Ishikawa (cell line): ENCODE data around the gene RBMS3.

Experiments
- MAX ChIP-seq: IDR thresholded peaks from 2 replicates; pipeline ENCODE4 v1.6.1; 2012
- NFIC ChIP-seq: IDR thresholded peaks from 2 replicates; pipeline ENCODE4 v1.6.1; 2012
- RAD21 ChIP-seq: IDR thresholded peaks from 2 replicates; pipeline ENCODE4 v1.6.1; 2012; ENCODE audit warnings: low read depth
- REST ChIP-seq: IDR thresholded peaks from 2 replicates; pipeline ENCODE4 v1.6.1; 2012; ENCODE audit warnings: low read depth, mild to moderate bottlenecking
- TAF1 ChIP-seq: IDR thresholded peaks from 2 replicates; pipeline ENCODE4 v1.6.1; 2012; ENCODE audit warnings: low read depth, mild to moderate bottlenecking
- TCF12 ChIP-seq: IDR thresholded peaks from 2 replicates; pipeline ENCODE4 v1.6.1; 2012; ENCODE audit warnings: low read depth
- USF1 ChIP-seq: IDR thresholded peaks from 2 replicates; pipeline ENCODE4 v1.6.1; 2012
- ZBTB7A ChIP-seq: IDR thresholded peaks from 2 replicates; pipeline ENCODE4 v1.6.1; 2012; ENCODE audit warnings: low read depth

DNA sequence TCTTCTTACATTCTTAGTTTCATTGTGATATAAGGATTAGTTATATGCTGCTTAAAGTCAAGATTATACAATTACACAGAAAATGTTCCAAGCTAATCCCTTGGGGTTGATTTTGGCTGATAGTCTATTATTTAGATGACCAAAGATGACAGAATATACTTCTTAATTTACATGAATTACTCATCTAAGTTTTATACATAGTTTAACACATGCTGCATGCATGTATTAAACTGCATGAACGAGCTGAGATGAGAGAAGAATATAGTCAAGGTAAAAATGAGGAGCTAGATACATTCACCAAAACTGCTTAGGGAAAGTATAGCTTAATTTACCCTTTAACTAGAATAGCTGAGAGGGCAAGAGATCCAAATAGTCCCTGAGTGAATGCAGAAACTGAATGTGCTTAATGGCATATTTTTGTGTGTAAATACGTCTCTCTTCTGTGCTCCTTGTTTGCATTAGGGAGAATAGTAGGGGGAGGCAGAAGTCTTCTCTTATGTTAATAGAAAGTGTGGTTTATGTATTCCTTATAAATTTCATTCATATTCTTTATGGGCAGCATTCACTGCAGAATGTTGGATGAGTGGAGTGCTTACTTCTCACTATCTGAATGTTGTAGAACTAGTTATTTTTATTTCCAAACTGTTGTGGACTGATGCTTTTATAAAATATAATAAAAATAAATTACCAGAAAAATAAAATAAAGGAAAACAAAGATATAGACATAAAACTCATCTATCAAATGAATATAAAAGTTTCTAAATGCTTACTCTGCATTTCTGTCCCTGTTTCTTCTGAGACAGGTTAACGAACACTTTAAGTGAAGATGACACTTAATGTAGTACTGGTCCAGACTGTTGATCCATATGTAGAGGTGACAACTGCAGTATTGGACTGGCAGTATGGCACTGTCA lies 327.8 kb downstream of the RBMS3 start:
- TF ChIP-seq REST, result no peak
- no peak for TF ChIP-seq TAF1
- TF ChIP-seq RAD21, result no peak
- TF ChIP-seq NFIC, result no peak
- no peak for TF ChIP-seq TCF12
- no peak for TF ChIP-seq USF1
- TF ChIP-seq ZBTB7A, result no peak
- no peak for TF ChIP-seq MAX
